HG03571 (cell line): ENCODE data around the gene TNFSF15.

Experiments used
- ATAC-seq: cut with Tn5 transposase; IDR thresholded peaks from one replicate; pipeline ENCODE4 v1.9.1; 2021; ENCODE audit not compliant: unreplicated experiment

The TNFSF15 gene

GRCh38 chr9:114790521-114790920 lies 15.3 kb downstream of the TNFSF15 start:
- no peak for ATAC-seq

- ATAC-seq, result no peak
These were observed 16.8 kb downstream of the TNFSF15 start for GRCh38 chr9:114789006-114789405.

- ATAC-seq, result no peak
These were observed 17.9 kb downstream of the TNFSF15 start for GRCh38 chr9:114787781-114788498.

GRCh38 chr9:114787214-114787613 lies 18.6 kb downstream of the TNFSF15 start:
- ATAC-seq, result no peak

- ATAC-seq, result no peak
These were observed 19.8 kb downstream of the TNFSF15 start for GRCh38 chr9:114785866-114786650.

GRCh38 chr9:114784721-114785279 lies 21.0 kb downstream of the TNFSF15 start:
- ATAC-seq, result no peak

GRCh38 chr9:114782586-114782985 lies 23.3 kb downstream of the TNFSF15 start:
- no peak for ATAC-seq

- ATAC-seq, result no peak
These were observed 26.4 kb downstream of the TNFSF15 start for GRCh38 chr9:114779352-114779845.

GRCh38 chr9:114777821-114778609 lies 27.8 kb downstream of the TNFSF15 start:
- no peak for ATAC-seq

GRCh38 chr9:114776683-114777399 lies 29.0 kb downstream of the TNFSF15 start:
- no peak for ATAC-seq

GRCh38 chr9:114775981-114776380 lies 29.9 kb downstream of the TNFSF15 start:
- no peak for ATAC-seq

- ATAC-seq, result no peak
These were observed 30.7 kb downstream of the TNFSF15 start for GRCh38 chr9:114775121-114775520.

- ATAC-seq, result no peak
These were observed 31.3 kb downstream of the TNFSF15 start for GRCh38 chr9:114774524-114774923.

- no peak for ATAC-seq
These were observed 34.0 kb downstream of the TNFSF15 start for GRCh38 chr9:114771889-114772288.

- ATAC-seq, result no peak
These were observed 34.8 kb downstream of the TNFSF15 start for GRCh38 chr9:114770991-114771390.

- no peak for ATAC-seq
These were observed 36.2 kb downstream of the TNFSF15 start for GRCh38 chr9:114769624-114770023.

GRCh38 chr9:114763220-114763619 lies 42.6 kb downstream of the TNFSF15 start:
- ATAC-seq, result no peak

- no peak for ATAC-seq
These were observed 44.3 kb downstream of the TNFSF15 start for GRCh38 chr9:114761523-114761922.

- ATAC-seq, result no peak
These were observed 46.1 kb downstream of the TNFSF15 start for GRCh38 chr9:114759512-114760341.

- ATAC-seq, result no peak
These were observed 47.9 kb downstream of the TNFSF15 start for GRCh38 chr9:114757984-114758383.
